ENCODE data around the gene GPR45. TPM values are rescaled to one million over a fixed set of nuclear protein-coding genes. Genes with fewer than 3 reads are reported as not detected.

Gene GPR45
- total RNA-seq, 1 experiment from 2014 or later, result not detected

DNA sequence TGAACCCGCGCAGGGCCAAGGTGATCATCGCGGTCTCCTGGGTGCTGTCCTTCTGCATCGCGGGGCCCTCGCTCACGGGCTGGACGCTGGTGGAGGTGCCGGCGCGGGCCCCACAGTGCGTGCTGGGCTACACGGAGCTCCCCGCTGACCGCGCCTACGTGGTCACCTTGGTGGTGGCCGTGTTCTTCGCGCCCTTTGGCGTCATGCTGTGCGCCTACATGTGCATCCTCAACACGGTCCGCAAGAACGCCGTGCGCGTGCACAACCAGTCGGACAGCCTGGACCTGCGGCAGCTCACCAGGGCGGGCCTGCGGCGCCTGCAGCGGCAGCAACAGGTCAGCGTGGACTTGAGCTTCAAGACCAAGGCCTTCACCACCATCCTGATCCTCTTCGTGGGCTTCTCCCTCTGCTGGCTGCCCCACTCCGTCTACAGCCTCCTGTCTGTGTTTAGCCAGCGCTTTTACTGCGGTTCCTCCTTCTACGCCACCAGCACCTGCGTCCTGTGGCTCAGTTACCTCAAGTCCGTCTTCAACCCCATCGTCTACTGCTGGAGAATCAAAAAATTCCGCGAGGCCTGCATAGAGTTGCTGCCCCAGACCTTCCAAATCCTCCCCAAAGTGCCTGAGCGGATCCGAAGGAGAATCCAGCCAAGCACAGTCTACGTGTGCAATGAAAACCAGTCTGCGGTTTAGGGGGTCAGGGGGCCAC is 897 bp downstream of the GPR45 start:
- ChIA-PET POLR2A (no interaction called here), CTCF (no interaction called here)
- no peak overlapping the region for H3K4me3 Mint-ChIP-seq (ENCODE audit: unreplicated experiment)
- Histone ChIP-seq H3K36me3 (ENCODE audit: control insufficient read depth, insufficient read depth, low read length) (no peaks in the 10 kb centered on the region), H3K27me3 (replicated peaks; ENCODE audit: control insufficient read depth, insufficient read depth, low read length) (no peaks in the 10 kb centered on the region), H3K9me3 (no peaks in the 10 kb centered on the region), H3K4me3 (ENCODE audit: low read depth, low read length) (no peak overlapping the region), H3K4me1 (no peaks in the 10 kb centered on the region; the same call in 1 of the 2 replicates)
- no peaks in the 10 kb centered on the region for H3K36me3 Mint-ChIP-seq (ENCODE audit: insufficient read depth, unreplicated experiment)
- no peaks in the 10 kb centered on the region for H3K9me3 Mint-ChIP-seq (ENCODE audit: unreplicated experiment)
- no TSS peak for BruUV-seq (replicated peaks)
- intact Hi-C loops (cut with micrococcal nuclease; ENCODE audit: unreplicated experiment), result no loop called here
- TF ChIP-seq, protein P1, sequence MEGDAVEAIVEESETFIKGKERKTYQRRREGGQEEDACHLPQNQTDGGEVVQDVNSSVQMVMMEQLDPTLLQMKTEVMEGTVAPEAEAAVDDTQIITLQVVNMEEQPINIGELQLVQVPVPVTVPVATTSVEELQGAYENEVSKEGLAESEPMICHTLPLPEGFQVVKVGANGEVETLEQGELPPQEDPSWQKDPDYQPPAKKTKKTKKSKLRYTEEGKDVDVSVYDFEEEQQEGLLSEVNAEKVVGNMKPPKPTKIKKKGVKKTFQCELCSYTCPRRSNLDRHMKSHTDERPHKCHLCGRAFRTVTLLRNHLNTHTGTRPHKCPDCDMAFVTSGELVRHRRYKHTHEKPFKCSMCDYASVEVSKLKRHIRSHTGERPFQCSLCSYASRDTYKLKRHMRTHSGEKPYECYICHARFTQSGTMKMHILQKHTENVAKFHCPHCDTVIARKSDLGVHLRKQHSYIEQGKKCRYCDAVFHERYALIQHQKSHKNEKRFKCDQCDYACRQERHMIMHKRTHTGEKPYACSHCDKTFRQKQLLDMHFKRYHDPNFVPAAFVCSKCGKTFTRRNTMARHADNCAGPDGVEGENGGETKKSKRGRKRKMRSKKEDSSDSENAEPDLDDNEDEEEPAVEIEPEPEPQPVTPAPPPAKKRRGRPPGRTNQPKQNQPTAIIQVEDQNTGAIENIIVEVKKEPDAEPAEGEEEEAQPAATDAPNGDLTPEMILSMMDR (IDR thresholded peaks at IDR 0.05; ENCODE audit: insufficient read depth in 1 of 2, low read depth in 1 of 2, low read length in 1 of 2, severe bottlenecking in 1 of 2, unreplicated experiment in 1 of 2), result no peak
- H3K4me1 Mint-ChIP-seq (ENCODE audit: low read depth, unreplicated experiment), result no peaks in the 10 kb centered on the region
- peaks cover 3% of the 10 kb centered on the region for H3K27me3 Mint-ChIP-seq (ENCODE audit: insufficient read depth, unreplicated experiment)
- DNase-seq, result no peak
- no peak overlapping the region for H3K27ac Mint-ChIP-seq (ENCODE audit: unreplicated experiment)

DNA sequence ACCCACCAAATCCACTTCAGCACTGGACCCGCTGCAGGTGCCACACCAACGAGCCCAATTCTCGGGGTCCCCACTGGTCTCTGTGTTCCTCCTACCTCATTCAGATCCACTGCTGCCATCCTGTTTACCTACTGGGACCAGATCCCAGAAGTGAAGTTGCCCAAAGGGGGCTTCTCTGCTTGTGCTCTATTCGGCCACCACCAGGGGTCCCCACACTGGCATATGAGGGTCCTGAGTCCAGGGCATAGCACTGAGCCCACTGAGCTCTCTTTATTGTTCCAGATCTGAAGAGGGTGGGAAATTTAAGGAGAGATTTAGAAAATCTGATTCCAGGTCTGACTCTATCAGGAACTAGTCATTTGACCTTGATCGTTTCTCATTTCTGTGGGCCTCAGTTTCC is 2.4 kb downstream of the GPR45 start:
- Mint-ChIP-seq H3K9me3 (ENCODE audit: unreplicated experiment) (no peaks in the 10 kb centered on the region), H3K4me3 (ENCODE audit: unreplicated experiment) (no peak overlapping the region), H3K27ac (ENCODE audit: unreplicated experiment) (no peak overlapping the region), H3K36me3 (ENCODE audit: insufficient read depth, unreplicated experiment) (no peaks in the 10 kb centered on the region), H3K4me1 (ENCODE audit: low read depth, unreplicated experiment) (no peaks in the 10 kb centered on the region), H3K27me3 (ENCODE audit: insufficient read depth, unreplicated experiment) (peaks cover 3% of the 10 kb centered on the region)
- no peak overlapping the region for H3K4me3 ChIP-seq (ENCODE audit: low read depth, low read length)
- ChIA-PET POLR2A (no interaction called here), CTCF (interaction anchor here (1.1 to 1.6 kb wide), 2 partner anchors 51 to 64 kb away, joined by 3 to 4 read pairs; no protein-coding TSS in a partner anchor)
- H3K4me1 ChIP-seq, result no peaks in the 10 kb centered on the region; the same call in 1 of the 2 replicates
- no peaks in the 10 kb centered on the region for H3K36me3 ChIP-seq (ENCODE audit: control insufficient read depth, insufficient read depth, low read length)
- no peaks in the 10 kb centered on the region for H3K27me3 ChIP-seq (replicated peaks; ENCODE audit: control insufficient read depth, insufficient read depth, low read length)
- peak in 1 of 2 experiments; percentile 19 for DNase-seq
- TF ChIP-seq, protein P1 (IDR thresholded peaks at IDR 0.05; ENCODE audit: insufficient read depth in 1 of 2, low read depth in 1 of 2, low read length in 1 of 2, severe bottlenecking in 1 of 2, unreplicated experiment in 1 of 2), result peak in 1 of 2 experiments; percentile 37
- intact Hi-C loops (cut with micrococcal nuclease; ENCODE audit: unreplicated experiment), result loop anchor here (2.0 kb wide), 1 partner anchor 51 kb away; no protein-coding TSS in a partner anchor
- BruUV-seq (replicated peaks), result no TSS peak
- no peaks in the 10 kb centered on the region for H3K9me3 ChIP-seq

DNA sequence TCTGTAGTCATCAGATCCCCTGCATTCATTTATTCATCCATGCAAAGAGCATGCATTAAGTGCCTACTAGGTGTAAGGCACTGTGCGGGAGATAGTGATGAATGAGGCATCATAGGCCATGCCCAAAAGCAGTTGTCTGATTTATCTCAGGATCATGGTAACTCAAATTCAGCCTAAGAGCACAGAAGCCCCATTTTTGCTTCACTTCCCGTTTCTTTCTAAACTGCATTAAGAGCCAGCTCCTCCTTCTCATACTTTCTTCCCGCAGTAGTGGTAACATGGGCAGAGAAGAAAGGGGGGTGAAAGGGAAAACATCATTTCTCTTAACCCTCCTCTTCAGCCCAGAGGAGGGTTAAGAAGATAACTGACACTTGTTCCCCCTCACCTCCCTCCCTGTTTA is 2.9 kb downstream of the GPR45 start:
- CTCF ChIA-PET, result interaction anchor here (1.6 kb wide), 1 partner anchor 65 kb away, joined by 3 read pairs; no protein-coding TSS in a partner anchor
- H3K4me3 ChIP-seq (ENCODE audit: low read depth, low read length), result no peak overlapping the region
- Mint-ChIP-seq H3K4me3 (ENCODE audit: unreplicated experiment) (no peak overlapping the region), H3K4me1 (ENCODE audit: low read depth, unreplicated experiment) (no peaks in the 10 kb centered on the region), H3K36me3 (ENCODE audit: insufficient read depth, unreplicated experiment) (no peaks in the 10 kb centered on the region), H3K9me3 (ENCODE audit: unreplicated experiment) (no peaks in the 10 kb centered on the region), H3K27me3 (ENCODE audit: insufficient read depth, unreplicated experiment) (peaks cover 3% of the 10 kb centered on the region), H3K27ac (ENCODE audit: unreplicated experiment) (no peak overlapping the region)
- no peaks in the 10 kb centered on the region for H3K27me3 ChIP-seq (replicated peaks; ENCODE audit: control insufficient read depth, insufficient read depth, low read length)
- H3K9me3 ChIP-seq, result no peaks in the 10 kb centered on the region
- TF ChIP-seq, protein P1 (IDR thresholded peaks at IDR 0.05; ENCODE audit: insufficient read depth in 1 of 2, low read depth in 1 of 2, low read length in 1 of 2, severe bottlenecking in 1 of 2, unreplicated experiment in 1 of 2), result no peak
- DNase-seq, result no peak
- POLR2A ChIA-PET, result no interaction called here
- intact Hi-C loops (cut with micrococcal nuclease; ENCODE audit: unreplicated experiment), result loop anchor here (2.0 kb wide), 1 partner anchor 50 kb away; no protein-coding TSS in a partner anchor
- no TSS peak for BruUV-seq (replicated peaks)
- no peaks in the 10 kb centered on the region for H3K36me3 ChIP-seq (ENCODE audit: control insufficient read depth, insufficient read depth, low read length)
- no peaks in the 10 kb centered on the region; the same call in 1 of the 2 replicates for H3K4me1 ChIP-seq

Data from Caco-2 (cell line).